ENCODE data around the gene DIAPH3. TPM values are rescaled to one million over a fixed set of nuclear protein-coding genes. Genes with fewer than 3 reads are reported as not detected.

DIAPH3 gene
- polyA plus RNA-seq, 3 donors: 0.04 to 0.09 TPM; not detected in 1

DNA sequence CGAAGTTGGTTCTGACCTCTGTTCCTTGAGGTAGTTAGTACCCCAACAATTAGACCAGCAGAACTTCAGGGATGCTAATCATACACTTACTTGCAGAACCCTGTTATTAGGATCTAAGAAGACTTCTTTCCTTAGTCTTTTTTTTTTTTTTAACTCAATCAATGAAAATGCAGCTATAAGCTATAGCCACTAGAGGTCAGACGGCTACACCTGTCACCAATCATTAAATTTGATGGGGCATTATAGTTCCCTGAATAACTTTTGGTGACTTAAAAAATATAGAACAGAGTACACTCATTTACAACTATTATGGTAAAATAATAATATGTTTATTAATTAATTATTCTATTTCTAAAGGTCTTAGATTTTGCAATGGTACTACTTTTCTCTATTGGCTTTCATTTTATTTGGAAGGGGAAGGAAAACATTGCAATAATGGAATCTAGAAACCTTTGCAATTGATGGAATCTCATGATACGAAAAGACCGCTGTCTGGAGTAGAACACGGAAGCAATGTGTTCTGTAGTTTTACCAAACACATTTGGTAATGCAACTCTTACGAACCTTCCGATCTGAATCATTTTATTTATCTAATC is 483.2 kb downstream of the DIAPH3 start:
- WGBS (ENCODE audit: insufficient coverage): no CpG with 5 or more reads among the region's 7 CpGs
- Histone ChIP-seq H3K36me3 (replicated peaks in 1 of 2; ENCODE audit: control insufficient read depth in 1 of 2, insufficient read depth in 2 of 2, low read length in 2 of 2) (no peaks in the 10 kb centered on the region), H3K4me2 (replicated peaks; ENCODE audit: extremely low read depth, low read length, poor library complexity, severe bottlenecking) (no peak overlapping the region), H3K27ac (ENCODE audit: low read depth in 1 of 2, low read length in 2 of 2) (no peak overlapping the region), H4K20me1 (ENCODE audit: insufficient read depth, low read length) (no peaks in the 10 kb centered on the region), H3K9ac (ENCODE audit: insufficient read depth, low read length, poor library complexity, severe bottlenecking) (no peak overlapping the region), H3K4me3 (replicated peaks in 1 of 3; ENCODE audit: low read depth in 2 of 3, low read length in 3 of 3) (no peak overlapping the region), H2AFZ (ENCODE audit: insufficient read depth, low read depth, low read length, poor library complexity, severe bottlenecking) (no peak overlapping the region), H3K79me2 (ENCODE audit: insufficient read depth, low read length) (no peaks in the 10 kb centered on the region), H3K4me1 (ENCODE audit: control insufficient read depth in 1 of 2, insufficient read depth in 2 of 2, low read length in 2 of 2) (no peaks in the 10 kb centered on the region), H3K27me3 (ENCODE audit: control insufficient read depth in 2 of 2, insufficient read depth in 2 of 2, low read length in 2 of 2) (no peaks in the 10 kb centered on the region), H3K9me3 (replicated peaks in 1 of 2; ENCODE audit: control insufficient read depth in 1 of 2, insufficient read depth in 1 of 2, low read length in 2 of 2) (no peaks in the 10 kb centered on the region)
- Mint-ChIP-seq H3K4me1 (peaks cover 12% of the 10 kb centered on the region), H3K9me3 (no peaks in the 10 kb centered on the region), H3K27ac (no peak overlapping the region), H3K4me3 (no peak overlapping the region), H3K36me3 (no peaks in the 10 kb centered on the region), H3K27me3 (ENCODE audit: low read depth in 3 of 3) (peaks cover 0 to 3% (median 0%) of the 10 kb centered on the region in 3 donors)
- TF ChIP-seq, protein P1, sequence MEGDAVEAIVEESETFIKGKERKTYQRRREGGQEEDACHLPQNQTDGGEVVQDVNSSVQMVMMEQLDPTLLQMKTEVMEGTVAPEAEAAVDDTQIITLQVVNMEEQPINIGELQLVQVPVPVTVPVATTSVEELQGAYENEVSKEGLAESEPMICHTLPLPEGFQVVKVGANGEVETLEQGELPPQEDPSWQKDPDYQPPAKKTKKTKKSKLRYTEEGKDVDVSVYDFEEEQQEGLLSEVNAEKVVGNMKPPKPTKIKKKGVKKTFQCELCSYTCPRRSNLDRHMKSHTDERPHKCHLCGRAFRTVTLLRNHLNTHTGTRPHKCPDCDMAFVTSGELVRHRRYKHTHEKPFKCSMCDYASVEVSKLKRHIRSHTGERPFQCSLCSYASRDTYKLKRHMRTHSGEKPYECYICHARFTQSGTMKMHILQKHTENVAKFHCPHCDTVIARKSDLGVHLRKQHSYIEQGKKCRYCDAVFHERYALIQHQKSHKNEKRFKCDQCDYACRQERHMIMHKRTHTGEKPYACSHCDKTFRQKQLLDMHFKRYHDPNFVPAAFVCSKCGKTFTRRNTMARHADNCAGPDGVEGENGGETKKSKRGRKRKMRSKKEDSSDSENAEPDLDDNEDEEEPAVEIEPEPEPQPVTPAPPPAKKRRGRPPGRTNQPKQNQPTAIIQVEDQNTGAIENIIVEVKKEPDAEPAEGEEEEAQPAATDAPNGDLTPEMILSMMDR (IDR thresholded peaks at IDR 0.05): peak; percentile 54
- DNase-seq: no peak
- intact Hi-C loops (cut with micrococcal nuclease): no loop called here

DNA sequence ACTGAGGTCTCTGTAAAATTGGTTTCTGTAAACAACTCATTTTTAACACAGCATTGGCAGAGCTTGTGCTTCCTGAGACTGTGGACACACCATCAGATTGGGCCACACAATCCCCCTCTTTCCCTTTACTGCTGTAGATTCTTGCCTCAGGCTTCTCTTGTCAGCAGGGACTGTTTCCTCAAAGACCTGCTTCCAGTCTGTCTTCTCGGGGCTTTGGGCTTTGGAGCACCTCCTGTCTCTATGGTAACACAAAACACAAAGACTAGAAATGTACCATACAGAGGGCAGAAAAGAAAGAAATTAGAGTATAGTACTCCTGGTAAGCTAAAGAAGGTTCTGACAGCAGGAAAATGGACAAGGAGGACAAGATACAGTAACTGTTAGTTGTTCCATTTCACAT is 484.5 kb downstream of the DIAPH3 start:
- no peak for DNase-seq

More for the DNA sequence above, 484.5 kb downstream of the DIAPH3 start:
- TF ChIP-seq, protein P1 (IDR thresholded peaks at IDR 0.05): no peak
- H3K4me3 ChIP-seq (replicated peaks in 1 of 3; ENCODE audit: low read depth in 2 of 3, low read length in 3 of 3): no peak overlapping the region
- Mint-ChIP-seq H3K27ac (no peak overlapping the region), H3K27me3 (ENCODE audit: low read depth in 3 of 3) (peaks cover 0 to 3% (median 0%) of the 10 kb centered on the region in 3 donors), H3K4me1 (peaks cover 12% of the 10 kb centered on the region), H3K4me3 (no peak overlapping the region), H3K36me3 (no peaks in the 10 kb centered on the region), H3K9me3 (no peaks in the 10 kb centered on the region)
- H3K9ac ChIP-seq (ENCODE audit: insufficient read depth, low read length, poor library complexity, severe bottlenecking): no peak overlapping the region
- H3K4me1 ChIP-seq (ENCODE audit: control insufficient read depth in 1 of 2, insufficient read depth in 2 of 2, low read length in 2 of 2): no peaks in the 10 kb centered on the region
- WGBS (ENCODE audit: insufficient coverage): no CpG with 5 or more reads among the region's 1 CpG
- H4K20me1 ChIP-seq (ENCODE audit: insufficient read depth, low read length): no peaks in the 10 kb centered on the region
- no peaks in the 10 kb centered on the region for H3K79me2 ChIP-seq (ENCODE audit: insufficient read depth, low read length)
- H3K36me3 ChIP-seq (replicated peaks in 1 of 2; ENCODE audit: control insufficient read depth in 1 of 2, insufficient read depth in 2 of 2, low read length in 2 of 2): no peaks in the 10 kb centered on the region
- intact Hi-C loops (cut with micrococcal nuclease): loop anchor here in 1 of 2 donors (10.0 kb wide), 1 partner anchor 284 kb away; no protein-coding TSS in a partner anchor
- no peak overlapping the region for H3K27ac ChIP-seq (ENCODE audit: low read depth in 1 of 2, low read length in 2 of 2)
- H2AFZ ChIP-seq (ENCODE audit: insufficient read depth, low read depth, low read length, poor library complexity, severe bottlenecking): no peak overlapping the region
- H3K4me2 ChIP-seq (replicated peaks; ENCODE audit: extremely low read depth, low read length, poor library complexity, severe bottlenecking): no peak overlapping the region
- H3K9me3 ChIP-seq (replicated peaks in 1 of 2; ENCODE audit: control insufficient read depth in 1 of 2, insufficient read depth in 1 of 2, low read length in 2 of 2): no peaks in the 10 kb centered on the region
- H3K27me3 ChIP-seq (ENCODE audit: control insufficient read depth in 2 of 2, insufficient read depth in 2 of 2, low read length in 2 of 2): no peaks in the 10 kb centered on the region

Data from CD14-positive monocyte (primary cell).